CD14-positive monocyte (primary cell): ENCODE results near the gene ZNF800. TPM values are rescaled to one million over a fixed set of nuclear protein-coding genes. Genes with fewer than 3 reads are reported as not detected.

ENCODE experiments used
- DNase-seq, 3 donors: peaks; one replicate each; pipeline ENCODE4 v3.0.0-alpha.2; 2011 to 2022
- H2AFZ ChIP-seq: 2 replicates; pipeline ENCODE4 v1.6.0; 2012; ENCODE audit warnings: mild to moderate bottlenecking, low read depth, low read length, inconsistent platforms; ENCODE audit not compliant: insufficient read depth, poor library complexity, severe bottlenecking
- H3K27ac ChIP-seq, 2 donors: 1 replicate in 1 of 2; 2 replicates in 1 of 2; pipeline ENCODE4 v1.5.1; 2012 to 2013; ENCODE audit warnings: low read length in 2 of 2, control low read depth in 1 of 2, inconsistent platforms in 1 of 2, low read depth in 1 of 2, mild to moderate bottlenecking in 1 of 2
- H3K27me3 ChIP-seq, 2 donors: one replicate each; pipeline versions ENCODE4 v1.6.0 to v1.6.1; 2011 to 2013; ENCODE audit warnings: low read length in 2 of 2; ENCODE audit not compliant: control insufficient read depth in 2 of 2, insufficient read depth in 2 of 2
- H3K36me3 ChIP-seq, 2 donors: replicated peaks in 1 of 2; 1 replicate in 1 of 2; 2 replicates in 1 of 2; pipeline versions ENCODE4 v1.5.1 to v1.6.1; 2012 to 2013; ENCODE audit warnings: low read length in 2 of 2, control low read depth in 1 of 2, inconsistent platforms in 1 of 2, mild to moderate bottlenecking in 1 of 2; ENCODE audit not compliant: insufficient read depth in 2 of 2, control insufficient read depth in 1 of 2
- H3K4me1 ChIP-seq, 2 donors: 1 replicate in 1 of 2; 2 replicates in 1 of 2; pipeline versions ENCODE4 v1.5.1 to v1.6.1; 2012 to 2013; ENCODE audit warnings: low read length in 2 of 2, control low read depth in 1 of 2, inconsistent platforms in 1 of 2, mild to moderate bottlenecking in 1 of 2, moderate library complexity in 1 of 2; ENCODE audit not compliant: insufficient read depth in 2 of 2, control insufficient read depth in 1 of 2
- H3K4me2 ChIP-seq: replicated peaks from 2 replicates; pipeline ENCODE3; 2012; ENCODE audit warnings: low read length, moderate library complexity, mild to moderate bottlenecking; ENCODE audit not compliant: poor library complexity, severe bottlenecking; ENCODE audit errors: extremely low read depth
- H3K4me3 ChIP-seq, 3 experiments: fragments of 200-600 bp in 1 of 3; sonication (generic) in 1 of 3; replicated peaks in 1 of 3; 1 replicate in 2 of 3; 2 replicates in 1 of 3; pipeline ENCODE4 v1.5.1; 2011 to 2013; ENCODE audit warnings: low read length in 3 of 3, mild to moderate bottlenecking in 3 of 3, control low read depth in 2 of 3, low read depth in 2 of 3, inconsistent platforms in 1 of 3, moderate library complexity in 1 of 3
- H3K79me2 ChIP-seq: 2 replicates; pipeline ENCODE4 v1.6.0; 2012; ENCODE audit warnings: mild to moderate bottlenecking, control low read depth, inconsistent platforms, low read length, moderate library complexity; ENCODE audit not compliant: insufficient read depth
- H3K9ac ChIP-seq: 2 replicates; pipeline ENCODE4 v1.6.0; 2017; ENCODE audit warnings: low read length, mild to moderate bottlenecking; ENCODE audit not compliant: insufficient read depth, poor library complexity, severe bottlenecking
- H3K9me3 ChIP-seq, 2 donors: replicated peaks in 1 of 2; 1 replicate in 1 of 2; 2 replicates in 1 of 2; pipeline versions ENCODE4 v1.5.1 to v1.6.1; 2012 to 2013; ENCODE audit warnings: low read length in 2 of 2, control low read depth in 1 of 2; ENCODE audit not compliant: control insufficient read depth in 1 of 2, insufficient read depth in 1 of 2
- H4K20me1 ChIP-seq: 2 replicates; pipeline ENCODE4 v1.6.0; 2012; ENCODE audit warnings: mild to moderate bottlenecking, low read length, control low read depth, moderate library complexity; ENCODE audit not compliant: insufficient read depth
- H3K27ac Mint-ChIP-seq, 7 donors: one replicate each; pipeline ENCODE4 v1.8.0; 2020; ENCODE audit warnings: mild to moderate bottlenecking in 7 of 7, mixed read lengths in 7 of 7, moderate library complexity in 6 of 7, inconsistent platforms in 2 of 7
- H3K27me3 Mint-ChIP-seq, 3 donors: one replicate each; pipeline ENCODE4 v1.8.0; 2021 to 2022; ENCODE audit warnings: low read depth in 3 of 3, mild to moderate bottlenecking in 3 of 3, mixed read lengths in 3 of 3, moderate library complexity in 3 of 3, inconsistent platforms in 1 of 3
- H3K36me3 Mint-ChIP-seq, 2 donors: one replicate each; pipeline ENCODE4 v1.8.0; 2020; ENCODE audit warnings: mixed read lengths in 2 of 2, inconsistent platforms in 1 of 2, mild to moderate bottlenecking in 1 of 2
- H3K4me1 Mint-ChIP-seq: one replicate; pipeline ENCODE4 v1.8.0; 2020; ENCODE audit warnings: mild to moderate bottlenecking, mixed read lengths
- H3K4me3 Mint-ChIP-seq, 2 donors: one replicate each; pipeline ENCODE4 v1.8.0; 2020; ENCODE audit warnings: mild to moderate bottlenecking in 2 of 2, mixed read lengths in 2 of 2, moderate library complexity in 1 of 2
- H3K9me3 Mint-ChIP-seq, 7 donors: one replicate each; pipeline ENCODE4 v1.8.0; 2020 to 2022; ENCODE audit warnings: mixed read lengths in 7 of 7, mild to moderate bottlenecking in 6 of 7, moderate library complexity in 6 of 7, inconsistent platforms in 2 of 7
- CTCF ChIP-seq: fragments of 200-600 bp; IDR thresholded peaks from one replicate; pipeline ENCODE4 v1.8.0; 2022; ENCODE audit warnings: antibody characterized with exemption, mild to moderate bottlenecking
- WGBS: methylation state at CpG from one replicate; pipeline ENCODE4 v1.1.5; 2013; ENCODE audit warnings: missing lambda C conversion rate; ENCODE audit not compliant: insufficient coverage; 5-methylcytosine and 5-hydroxymethylcytosine counted together
- intact Hi-C, 2 donors: fragments of 100-400 bp; cut with micrococcal nuclease; formaldehyde crosslinking; loops; one replicate each; pipeline versions ENCODE4 v1.15.0 to v1.15.1; 2023
- polyA plus RNA-seq, 3 donors: library from polyadenylated mRNA; depleted of rRNA in 1 of 3; unstranded in 2 of 3; stranded (reverse) in 1 of 3; fragments of 300-500 nt in 2 of 3; fragments of >200 nt in 1 of 3; fragmentation: Illumina TruSeq in 2 of 3; gene quantifications; 1 replicate in 2 of 3; 2 replicates in 1 of 3; pipeline ENCODE4 v1.2.3, GENCODE V29; 2012 to 2021

The ZNF800 gene
- polyA plus RNA-seq, 3 donors = 11.8 to 19.6 (median 16.2) TPM

- Histone ChIP-seq H3K27ac (no peak overlapping the region), H3K4me1 (peaks cover 7 to 10% of the 10 kb centered on the region in 2 donors), H3K36me3 (no peaks in the 10 kb centered on the region), H3K27me3 (peaks cover 54 to 73% of the 10 kb centered on the region in 2 donors), H3K9ac (no peak overlapping the region), H3K4me3 (no peak overlapping the region), H2AFZ (no peak overlapping the region), H3K4me2 (no peak overlapping the region), H4K20me1 (no peaks in the 10 kb centered on the region), H3K79me2 (no peaks in the 10 kb centered on the region), H3K9me3 (no peaks in the 10 kb centered on the region)
- peaks cover 10% of the 10 kb centered on the region for H3K4me1 Mint-ChIP-seq
- peaks cover 0 to 4% of the 10 kb centered on the region in 2 donors for H3K36me3 Mint-ChIP-seq
- no peak for DNase-seq
- H3K4me3 Mint-ChIP-seq = peak overlapping the region in 1 of 2 donors; percentile 36
- no peak overlapping the region for H3K27ac Mint-ChIP-seq
- WGBS = 95% methylated on average over 2 of the region's 2 CpGs
- peaks cover 0 to 13% (median 8%) of the 10 kb centered on the region in 7 donors for H3K9me3 Mint-ChIP-seq
- TF ChIP-seq CTCF = no peak
- intact Hi-C loops = no loop called here
- peaks cover 33 to 68% (median 52%) of the 10 kb centered on the region in 3 donors for H3K27me3 Mint-ChIP-seq
Observed at GRCh38 chr7:127419196-127419595, 26.7 kb upstream of the ZNF800 start.

GRCh38 chr7:127418459-127418858, 26.0 kb upstream of the ZNF800 start:
- H3K79me2 ChIP-seq = no peaks in the 10 kb centered on the region
- no peaks in the 10 kb centered on the region for H3K9me3 ChIP-seq
- no peak for DNase-seq
- peaks cover 0 to 13% (median 8%) of the 10 kb centered on the region in 7 donors for H3K9me3 Mint-ChIP-seq
- no peak overlapping the region for H3K4me3 ChIP-seq
- H3K27ac ChIP-seq = no peak overlapping the region
- H3K9ac ChIP-seq = no peak overlapping the region
- no peaks in the 10 kb centered on the region for H4K20me1 ChIP-seq
- H3K36me3 ChIP-seq = no peaks in the 10 kb centered on the region
- peaks cover 54 to 73% of the 10 kb centered on the region in 2 donors for H3K27me3 ChIP-seq
- peaks cover 14 to 18% of the 10 kb centered on the region in 2 donors for H3K4me1 ChIP-seq
- peaks cover 0 to 4% of the 10 kb centered on the region in 2 donors for H3K36me3 Mint-ChIP-seq
- H2AFZ ChIP-seq = no peak overlapping the region
- H3K4me2 ChIP-seq = no peak overlapping the region
- peak overlapping the region in 1 of 2 donors; percentile 63 for H3K4me3 Mint-ChIP-seq
- intact Hi-C loops = no loop called here
- H3K27ac Mint-ChIP-seq = peak overlapping the region in 1 of 7 donors; percentile 13
- WGBS = 94% methylated on average over 1 of the region's 2 CpGs
- peaks cover 18% of the 10 kb centered on the region for H3K4me1 Mint-ChIP-seq
- peaks cover 28 to 65% (median 50%) of the 10 kb centered on the region in 3 donors for H3K27me3 Mint-ChIP-seq
- TF ChIP-seq CTCF = no peak
